GM19239 (cell line): Measurements from ENCODE around the gene DCTN2.
A peak's percentile ranks its signal among the peaks of the same experiment; 100 is the strongest.

Experiments
- DNase-seq: peaks from one replicate; pipeline ENCODE4 v3.0.0; 2011; ENCODE audit warnings: low spot score; ENCODE audit not compliant: insufficient read length
- FAIRE-seq: peaks from 2 replicates; lab custom pipeline; 2011; peaks lifted over from hg19 to GRCh38; lab: Jason Lieb, UNC

DCTN2 gene

DNA sequence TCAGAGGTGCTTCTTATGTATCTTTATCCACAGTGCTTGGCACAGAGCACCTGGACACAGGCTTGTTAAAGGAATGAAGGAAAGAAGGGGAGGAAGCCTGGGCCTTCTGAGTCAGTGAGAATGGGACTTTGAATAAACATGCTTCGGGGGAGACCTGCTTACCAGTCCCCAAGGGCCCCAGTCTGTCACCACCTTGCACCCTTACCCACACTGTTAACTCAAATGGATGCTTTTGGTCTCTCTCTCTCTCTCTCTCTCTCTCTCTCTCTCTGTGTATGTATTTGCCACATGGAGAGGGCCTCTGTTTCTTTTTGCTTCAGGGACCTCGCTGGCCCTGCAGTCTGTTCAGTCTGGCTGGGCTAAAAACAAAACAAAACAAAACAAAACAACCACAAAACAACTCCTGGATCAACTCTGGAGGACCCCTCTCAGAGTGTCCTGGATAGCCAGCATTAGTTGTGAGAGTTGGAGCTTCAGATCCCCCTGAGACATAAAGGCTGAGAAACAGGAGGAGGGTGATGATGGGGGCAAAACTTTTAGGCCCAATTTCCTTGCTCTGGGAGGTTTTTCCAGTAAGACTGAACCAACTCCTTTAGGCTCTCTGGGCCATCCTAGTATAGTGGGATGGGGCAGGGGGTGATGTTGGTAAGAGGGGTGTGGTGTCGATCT is 4.8 kb upstream of the DCTN2 start:
- no peak for DNase-seq

DNA sequence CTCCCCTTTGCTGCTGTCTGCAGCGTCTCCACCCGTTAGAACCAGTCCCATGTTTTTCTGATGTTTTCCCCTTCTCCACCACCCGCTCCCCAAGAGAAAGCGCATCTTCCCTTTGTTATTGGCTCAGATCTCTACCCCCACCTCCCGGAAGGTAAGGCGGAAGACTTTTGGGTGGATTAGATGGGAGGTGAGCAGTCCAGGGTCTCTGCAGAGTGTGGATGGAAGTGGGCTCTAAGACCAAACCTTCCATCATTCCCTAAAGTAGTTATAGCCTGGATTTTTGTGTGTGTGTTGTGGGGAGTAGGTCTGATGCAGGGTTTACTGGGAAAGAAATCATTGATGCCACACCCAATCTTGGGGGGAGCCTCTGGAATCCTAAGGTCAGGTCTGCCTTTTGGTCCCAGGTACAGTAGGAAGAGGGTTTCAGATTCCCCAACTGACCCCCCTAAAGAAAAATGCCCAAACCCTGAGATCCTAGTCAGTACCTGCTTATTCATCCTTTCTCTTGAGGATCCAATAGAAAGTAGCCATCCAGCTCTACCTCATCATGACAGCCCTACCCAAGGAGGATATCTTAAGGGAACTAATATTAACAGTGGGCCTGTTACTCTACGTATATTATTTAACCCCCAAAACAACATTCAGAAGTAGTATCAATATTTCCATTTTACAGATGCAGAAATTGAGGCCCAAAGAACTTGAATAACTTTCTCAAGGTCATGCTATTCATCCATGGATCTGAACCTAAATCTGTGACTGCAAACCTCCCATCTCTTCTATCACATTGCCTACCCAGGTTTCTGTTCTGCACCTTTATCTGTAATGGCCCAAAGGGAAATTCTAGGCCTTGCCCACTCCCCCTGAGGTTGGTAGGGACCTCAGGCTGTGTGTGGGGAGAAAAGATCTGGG is 3.9 kb upstream of the DCTN2 start:
- FAIRE-seq, result no peak

More for the DNA sequence above, 4.8 kb upstream of the DCTN2 start:
- FAIRE-seq, result no peak

DNA sequence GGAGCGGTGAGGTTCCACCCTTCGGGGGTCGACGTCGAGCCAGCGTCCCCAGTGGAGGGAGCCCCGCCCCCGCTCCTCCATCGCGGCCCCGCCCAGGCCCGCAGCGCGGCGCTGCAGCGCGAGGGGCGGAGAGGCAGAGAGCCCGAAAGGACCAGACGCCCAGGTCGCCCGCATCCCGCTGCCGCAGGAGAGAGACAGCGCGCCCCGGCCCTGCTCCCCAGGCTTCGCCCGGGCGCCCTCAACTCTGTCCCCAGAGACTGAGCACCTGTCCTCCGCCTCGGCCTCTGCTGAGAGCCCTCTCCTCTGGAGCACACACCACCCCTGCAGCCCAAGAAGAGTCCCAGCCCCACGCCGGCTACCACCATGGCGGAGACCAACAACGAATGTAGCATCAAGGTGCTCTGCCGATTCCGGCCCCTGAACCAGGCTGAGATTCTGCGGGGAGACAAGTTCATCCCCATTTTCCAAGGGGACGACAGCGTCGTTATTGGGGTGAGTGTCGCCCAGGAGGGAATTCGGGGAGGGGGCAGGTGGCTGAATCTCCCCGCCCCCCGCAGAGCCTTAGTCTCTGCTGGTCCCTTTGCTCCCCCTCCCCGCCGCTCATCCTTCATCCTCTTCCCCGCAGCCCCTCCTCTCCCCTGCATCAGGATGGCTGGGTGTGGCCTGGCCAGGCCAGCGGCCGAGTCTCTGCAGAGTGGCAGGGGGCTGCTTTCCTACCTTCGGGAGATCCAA is 3.1 kb upstream of the DCTN2 start, which contains the start of gene KIF5A:
Gene KIF5A, plus strand, starts transcription at position 136 of the 732 bp plus-strand sequence. Its CDS starts 228 bp downstream, at position 364.
- FAIRE-seq (no peak), DNase-seq (peak; percentile 60)

More for the DNA sequence above, 3.9 kb upstream of the DCTN2 start:
- no peak for DNase-seq

DNA sequence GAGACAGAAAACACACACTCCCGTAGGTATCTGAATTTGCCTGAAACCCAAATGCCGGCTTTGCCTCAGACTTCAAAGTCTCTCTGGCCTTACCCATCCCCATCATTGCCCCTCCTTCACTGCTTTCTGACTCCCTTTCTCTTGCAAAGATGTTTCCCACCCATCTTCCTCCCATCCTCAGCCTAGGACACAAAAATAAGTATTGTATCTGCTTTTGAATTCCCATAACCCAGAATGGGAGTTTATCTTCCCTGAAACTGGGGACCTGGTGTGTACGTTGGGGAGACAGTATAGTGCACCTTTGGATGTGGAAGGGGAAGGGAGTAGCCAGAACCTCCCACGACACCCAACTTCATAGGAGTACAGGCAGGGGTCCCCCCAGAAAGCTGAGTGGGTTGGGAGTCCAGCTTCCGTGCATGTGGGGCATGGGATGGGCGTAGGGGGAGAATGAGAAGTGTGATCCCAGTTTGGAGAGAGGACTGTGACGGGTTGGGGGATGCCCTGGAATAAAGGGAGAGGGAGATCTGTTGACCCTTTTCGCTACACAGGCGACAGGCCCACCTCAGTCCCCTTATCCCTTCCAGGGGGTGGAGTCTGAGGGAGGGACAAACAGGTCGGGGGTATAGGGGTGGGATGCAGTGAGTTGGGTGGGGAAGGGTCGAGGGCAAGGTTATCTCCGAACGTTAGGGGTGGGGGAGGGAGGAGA is 2.4 kb upstream of the DCTN2 start:
- FAIRE-seq, result no peak
- DNase-seq, result no peak

DNA sequence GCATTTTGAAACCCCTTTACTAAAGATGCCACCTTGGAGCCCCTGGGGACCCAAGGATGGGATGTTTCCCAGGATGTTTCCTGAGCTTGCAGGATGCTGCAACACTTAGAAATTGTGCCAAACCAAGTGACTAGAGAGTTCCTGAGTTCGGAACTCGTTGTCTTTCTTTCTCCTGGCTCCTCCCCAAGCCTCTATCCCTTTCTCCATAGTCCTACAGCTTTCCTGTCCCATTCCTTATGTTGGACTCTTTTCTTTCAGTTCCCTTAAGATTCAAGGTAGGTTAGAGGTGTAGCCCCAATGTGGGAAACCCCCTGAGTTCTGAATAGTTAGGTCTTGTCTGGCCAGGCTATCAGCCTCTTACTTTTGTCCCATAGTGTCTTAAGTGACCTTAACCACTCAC is 1.5 kb upstream of the DCTN2 start:
- no peak for DNase-seq

DNA sequence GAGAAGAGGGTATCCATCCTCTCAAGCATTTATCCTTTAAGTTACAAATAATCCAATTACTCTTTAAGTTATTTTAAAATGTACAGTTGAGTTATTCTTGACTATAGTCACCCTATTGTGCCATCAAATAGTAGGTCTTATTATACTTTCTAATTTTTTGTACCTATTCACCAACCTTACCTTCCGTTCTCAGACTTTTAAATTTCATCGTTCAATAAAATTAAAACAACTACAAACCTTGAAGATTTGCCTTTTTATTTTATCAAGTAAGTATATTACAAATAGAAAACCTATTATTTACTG is 972 bp upstream of the DCTN2 start:
- no peak for FAIRE-seq
- DNase-seq, result no peak

More for the DNA sequence above, 1.5 kb upstream of the DCTN2 start:
- FAIRE-seq, result no peak

DNA sequence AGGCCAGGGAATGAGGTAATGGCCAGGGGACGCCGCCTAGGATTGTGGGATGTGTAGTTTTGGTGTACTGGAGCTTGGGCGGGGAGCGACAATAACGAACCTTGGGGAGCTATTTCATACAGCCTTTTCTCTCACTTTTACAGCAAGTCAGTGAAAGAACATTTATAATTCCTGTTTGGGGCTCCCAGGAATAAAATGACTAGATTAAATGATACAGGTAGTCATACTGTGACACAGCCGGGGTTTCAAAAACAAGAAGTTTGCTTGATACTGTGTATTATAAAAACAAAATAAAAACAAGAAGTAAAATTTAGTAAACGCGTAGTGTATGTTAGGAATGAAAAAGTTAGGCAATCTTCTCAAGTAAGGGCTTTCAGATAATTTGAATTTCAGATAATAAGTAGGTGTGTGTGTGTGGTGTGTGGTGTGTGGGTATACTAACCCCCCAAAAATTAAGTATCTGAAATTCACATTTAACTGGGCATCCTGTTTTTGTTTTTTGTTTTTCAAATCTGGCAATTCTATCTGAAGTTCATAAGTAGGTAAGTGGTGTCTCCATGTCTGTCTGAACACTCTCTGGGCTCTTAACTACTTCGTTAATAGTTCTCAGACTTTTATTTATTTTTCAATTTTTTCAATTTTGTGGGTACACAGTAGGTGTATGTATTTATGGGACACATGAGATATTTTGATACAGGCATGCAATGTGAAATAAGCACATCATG is 458 bp upstream of the DCTN2 start:
- no peak for DNase-seq
- no peak for FAIRE-seq

DNA sequence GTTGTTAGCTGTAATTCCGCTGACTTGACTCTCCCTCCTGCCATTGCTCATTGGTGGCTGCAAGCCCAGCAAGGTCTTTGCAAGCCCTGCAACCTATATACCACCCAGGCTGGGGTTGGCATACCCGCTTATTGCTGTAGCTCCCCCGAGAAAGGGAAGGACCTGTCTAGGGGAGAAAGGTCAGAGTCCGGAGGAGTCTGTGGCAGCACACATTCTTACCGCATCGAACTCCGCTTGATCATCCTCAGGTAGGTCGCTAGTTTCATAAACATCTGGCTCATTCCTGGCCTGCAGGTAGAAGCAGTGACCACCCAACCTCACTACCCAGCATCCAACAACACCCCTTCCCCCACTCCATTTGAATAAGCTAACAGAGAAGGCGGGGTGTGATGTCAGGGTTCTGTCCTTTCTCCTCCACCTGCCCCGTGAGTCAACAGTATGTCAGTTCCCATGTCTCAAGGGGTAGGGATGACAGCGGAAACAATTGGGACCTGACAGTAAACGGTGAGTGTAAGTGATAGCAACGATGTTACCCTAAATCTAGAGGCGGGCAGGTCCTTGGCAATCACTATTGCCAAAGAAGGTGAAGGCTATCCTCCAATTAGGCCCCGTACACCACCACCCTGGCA is 1.1 kb downstream of the DCTN2 start:
- FAIRE-seq, result no peak

DNA sequence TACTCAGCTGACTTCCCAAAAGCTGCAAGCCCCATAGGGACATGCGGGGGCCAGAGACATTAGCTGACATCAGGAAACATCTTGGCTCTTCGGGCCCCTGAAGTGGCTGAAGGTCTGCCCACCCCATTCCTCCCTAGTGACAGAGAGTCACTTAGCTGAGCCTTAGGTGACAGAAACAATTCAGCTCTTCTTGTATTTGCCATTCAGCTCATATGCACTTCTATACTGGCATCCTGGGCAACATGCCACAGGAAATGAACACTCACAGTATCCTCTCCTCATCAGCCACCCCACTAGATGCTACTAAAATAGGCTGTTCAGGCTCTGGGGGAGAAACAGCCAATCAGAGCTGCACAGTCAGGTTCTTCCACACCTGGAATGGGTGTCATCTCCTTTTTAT is 3.4 kb downstream of the DCTN2 start:
- DNase-seq, result no peak
- no peak for FAIRE-seq

More for the DNA sequence above, 1.1 kb downstream of the DCTN2 start:
- DNase-seq, result no peak

DNA sequence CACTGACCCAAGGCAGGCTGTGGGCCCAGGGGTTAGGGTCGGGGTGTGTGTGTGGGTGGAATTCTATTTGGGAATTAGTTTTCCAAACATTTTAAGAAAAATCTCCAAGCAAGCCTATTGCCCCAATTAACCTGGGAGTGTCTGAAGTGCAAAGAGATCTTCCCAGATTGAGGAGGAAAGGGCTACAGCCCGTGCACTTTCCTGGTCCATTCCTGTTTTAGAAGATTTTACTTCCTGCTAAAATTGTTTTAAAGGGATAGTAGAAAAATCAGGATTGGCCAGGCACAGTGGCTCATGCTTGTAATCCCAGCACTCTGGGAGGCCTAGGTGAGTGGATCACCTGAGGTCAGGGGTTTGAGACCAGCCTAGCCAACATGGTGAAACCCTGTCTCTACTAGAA is 5.3 kb downstream of the DCTN2 start:
- FAIRE-seq (no peak), DNase-seq (no peak)

DNA sequence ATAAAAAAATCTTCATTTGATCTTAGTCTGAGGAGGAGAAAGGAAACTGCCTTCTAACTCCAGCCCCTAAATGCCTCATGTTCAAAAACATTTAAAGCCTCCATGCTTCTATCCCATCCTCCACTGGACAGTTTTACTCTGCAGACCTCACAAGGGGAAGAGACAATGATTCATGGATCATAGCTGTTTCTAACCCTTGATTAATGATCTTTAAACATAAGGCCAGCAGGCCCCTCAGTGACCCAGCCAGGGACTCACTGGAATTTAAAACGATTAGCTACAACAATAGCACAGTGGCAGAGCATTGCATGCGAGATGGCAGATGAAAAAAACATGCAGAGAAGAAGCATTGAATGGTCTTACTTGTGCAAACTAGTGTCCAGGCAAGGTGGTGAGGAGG is 6.0 kb downstream of the DCTN2 start:
- FAIRE-seq, result no peak
- no peak for DNase-seq

DNA sequence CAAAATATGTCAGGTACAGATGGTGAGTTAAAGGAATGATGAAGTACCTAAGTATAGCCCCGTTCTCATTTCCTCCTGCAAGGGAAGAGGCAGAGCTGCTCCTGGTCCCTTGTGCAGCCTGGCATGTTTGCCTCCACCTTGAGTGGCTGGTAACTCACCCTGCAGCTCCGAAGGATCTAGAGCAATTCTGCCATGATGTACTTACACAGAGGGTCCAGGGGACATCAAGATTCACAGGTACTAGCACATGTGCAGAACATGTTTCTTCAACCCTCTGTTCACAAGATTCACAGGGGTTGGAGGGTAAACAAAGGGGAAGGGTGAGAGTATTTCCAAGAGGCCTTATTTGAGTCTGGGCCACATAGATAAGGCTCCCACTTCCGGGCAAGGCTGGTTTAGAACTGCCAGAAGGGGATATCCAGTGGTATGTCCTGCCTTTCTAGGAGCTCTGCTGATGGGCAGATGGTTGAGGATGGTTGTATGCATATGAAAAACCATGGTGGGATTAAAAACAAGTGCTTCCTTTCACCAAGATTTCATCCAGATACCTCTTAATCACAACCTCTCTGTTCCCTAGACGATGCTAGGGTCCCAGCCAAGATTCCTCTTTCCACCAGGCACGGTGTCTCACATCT is 7.7 kb downstream of the DCTN2 start:
- DNase-seq, result no peak
- no peak for FAIRE-seq

DNA sequence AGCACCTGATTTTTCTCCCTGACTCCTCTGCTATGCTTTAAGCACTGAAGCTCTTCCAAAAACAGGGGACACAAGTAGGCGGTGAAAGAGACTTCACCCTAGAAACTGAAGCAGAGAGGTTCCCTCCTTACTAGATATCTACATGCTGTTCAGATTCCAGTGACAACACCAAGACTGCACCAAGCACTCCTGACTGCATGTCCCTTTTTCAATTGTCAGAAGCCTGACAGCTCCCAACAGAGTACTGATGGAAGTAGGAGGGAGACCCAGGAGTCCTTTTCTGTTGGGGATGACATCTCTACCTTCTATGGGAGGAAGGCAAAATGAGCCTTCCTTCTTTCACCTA is 10.4 kb downstream of the DCTN2 start:
- FAIRE-seq (no peak), DNase-seq (no peak)

DNA sequence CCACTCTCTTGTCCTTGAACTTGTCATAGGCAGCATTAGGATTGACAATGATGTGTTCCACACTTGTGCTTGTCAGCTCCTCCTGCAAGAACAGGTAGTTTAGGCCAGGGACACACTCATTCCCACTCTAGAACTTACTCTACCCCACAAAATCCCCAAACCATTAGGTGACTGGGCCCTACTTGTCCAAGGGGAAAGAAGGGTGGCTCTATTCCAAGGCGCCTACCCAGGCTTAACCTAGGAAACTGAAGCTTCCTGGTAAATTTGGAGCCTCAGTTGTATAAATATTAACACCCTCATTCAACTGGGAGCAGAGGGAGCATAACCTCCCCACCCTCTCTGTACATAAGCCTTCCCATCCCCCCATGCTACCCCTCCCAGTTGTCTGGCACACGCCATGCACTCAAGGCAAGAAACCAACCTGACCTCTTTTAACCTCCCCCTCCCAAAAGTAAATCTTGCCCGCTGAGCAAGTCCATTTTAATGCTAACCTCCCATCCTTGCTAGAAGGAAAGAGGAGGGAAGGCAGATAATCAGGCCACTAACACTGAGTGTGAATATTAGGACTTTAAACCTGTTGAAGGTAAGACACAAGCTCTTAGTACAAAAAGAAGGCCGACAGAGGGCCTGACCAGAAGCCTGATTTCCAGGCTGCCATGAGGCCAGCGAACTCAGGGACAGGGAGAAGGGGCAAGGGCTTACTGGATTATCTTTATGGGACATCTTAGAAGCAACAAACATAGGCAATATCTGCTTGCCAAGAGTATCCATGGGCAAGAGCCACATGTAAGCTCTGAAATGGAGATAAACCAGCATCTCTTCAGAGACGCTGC is 11.0 kb downstream of the DCTN2 start:
- FAIRE-seq, result no peak

DNA sequence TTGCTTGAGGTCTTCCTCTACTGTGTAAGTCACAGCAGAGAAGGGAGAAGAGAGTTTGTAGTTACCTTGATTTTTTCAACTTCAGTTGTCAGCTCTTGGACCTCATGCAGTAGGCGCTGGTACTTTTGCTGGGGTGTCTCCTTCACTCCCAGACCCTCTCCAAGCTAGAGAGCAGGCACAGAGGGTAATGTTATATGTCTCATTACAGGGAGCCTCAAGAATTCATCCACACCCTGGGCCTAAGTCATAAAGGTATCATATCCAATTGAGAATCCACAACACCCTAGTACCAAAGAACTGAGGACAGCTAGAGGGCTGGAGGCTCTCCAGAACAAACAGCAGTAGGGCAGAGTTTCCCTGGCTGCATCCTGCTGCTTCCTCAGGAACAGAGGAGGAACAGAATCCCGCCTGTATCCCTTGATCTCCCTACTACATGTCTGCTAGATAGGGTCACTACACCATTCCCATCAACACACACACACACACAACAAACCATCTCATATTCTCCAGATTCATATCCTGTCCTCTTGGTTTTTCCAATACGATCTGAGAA is 11.9 kb downstream of the DCTN2 start:
- FAIRE-seq (no peak), DNase-seq (no peak)

More for the DNA sequence above, 11.0 kb downstream of the DCTN2 start:
- no peak for DNase-seq

DNA sequence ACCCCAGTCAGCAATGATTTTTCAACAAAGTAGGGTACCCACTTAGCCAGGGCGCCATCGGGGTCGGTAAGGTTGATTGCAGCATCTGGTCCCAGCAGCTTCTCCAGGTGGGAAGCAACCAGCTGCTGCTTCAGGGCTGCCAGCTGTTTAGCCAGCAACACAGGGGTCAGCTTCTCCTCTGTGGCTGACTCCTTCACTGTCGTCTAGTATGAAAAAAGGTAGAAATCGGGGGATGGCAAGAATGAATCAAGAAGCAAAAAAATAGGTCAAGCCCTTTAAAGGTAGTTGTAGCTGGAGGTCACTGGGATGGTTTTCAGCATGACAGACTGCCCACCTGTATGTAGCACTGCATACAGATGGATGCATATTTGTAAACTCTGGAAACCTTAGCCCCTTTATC is 12.7 kb downstream of the DCTN2 start:
- DNase-seq, result no peak
- FAIRE-seq, result no peak

DNA sequence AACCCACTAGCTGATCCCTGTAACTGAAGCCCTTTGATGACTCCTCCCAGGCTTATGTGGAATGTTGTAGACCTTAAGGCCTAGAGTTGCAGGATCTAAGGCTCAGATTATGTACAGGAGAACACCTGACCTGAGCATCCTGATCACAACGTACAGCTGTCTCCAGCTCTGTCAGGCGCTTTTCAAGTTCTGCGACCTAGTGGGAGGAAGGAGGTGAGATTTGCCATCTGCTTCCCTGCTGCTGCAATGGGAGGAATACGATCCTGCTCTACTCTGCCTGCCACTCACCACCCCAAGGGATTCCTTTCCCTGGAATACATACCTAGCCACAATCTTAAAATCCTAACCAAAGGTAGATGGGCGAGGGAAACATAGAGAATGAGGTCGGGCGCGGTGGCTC is 13.9 kb downstream of the DCTN2 start:
- DNase-seq (no peak), FAIRE-seq (no peak)

DNA sequence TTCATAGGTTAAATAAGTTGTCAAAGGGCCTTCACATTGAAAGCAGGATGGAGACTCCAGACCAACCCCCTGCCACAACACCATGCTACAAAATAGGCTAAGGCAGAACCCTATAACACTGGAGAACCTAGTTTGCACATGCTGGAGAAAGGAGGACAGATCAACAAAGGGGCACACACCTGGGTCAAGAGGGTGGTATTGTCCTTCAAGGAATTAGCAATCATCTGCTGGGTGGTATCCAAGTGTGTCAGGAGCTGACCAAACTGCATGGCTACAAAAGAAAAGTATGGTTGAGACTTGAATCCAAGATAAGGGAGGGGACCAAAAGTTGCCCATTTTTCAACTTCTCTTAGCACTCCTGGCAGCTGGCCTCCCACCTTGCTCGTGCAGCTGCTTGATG is 15.2 kb downstream of the DCTN2 start:
- DNase-seq (no peak), FAIRE-seq (no peak)
